HUES64 (cell line): ENCODE results near the gene L3MBTL4.

ENCODE experiments used
- H3K27ac ChIP-seq: 2 replicates; pipeline ENCODE4 v1.7.0; 2013; ENCODE audit warnings: low read depth, low read length, inconsistent platforms
- H3K27me3 ChIP-seq: 2 replicates; pipeline ENCODE4 v1.6.1; 2013; ENCODE audit warnings: mild to moderate bottlenecking, low read length; ENCODE audit not compliant: insufficient read depth
- H3K36me3 ChIP-seq: 2 replicates; pipeline ENCODE4 v1.6.1; 2013; ENCODE audit warnings: mild to moderate bottlenecking, low read length; ENCODE audit not compliant: insufficient read depth
- H3K4me1 ChIP-seq: 2 replicates; pipeline ENCODE4 v1.6.1; 2013; ENCODE audit warnings: mild to moderate bottlenecking, low read length, moderate library complexity; ENCODE audit not compliant: insufficient read depth
- H3K4me3 ChIP-seq: 2 replicates; pipeline ENCODE4 v1.5.1; 2013; ENCODE audit warnings: mild to moderate bottlenecking, low read length, moderate library complexity
- H3K9ac ChIP-seq: 2 replicates; pipeline ENCODE4 v1.6.1; 2013; ENCODE audit warnings: mild to moderate bottlenecking, low read depth, low read length
- H3K9me3 ChIP-seq: 2 replicates; pipeline ENCODE4 v1.6.1; 2013; ENCODE audit warnings: low read depth, low read length; ENCODE audit not compliant: insufficient read depth
- WGBS: fragments of 150-250, 120-280 bp; methylation state at CpG from one replicate; pipeline ENCODE4 v1.1.7; 2013; ENCODE audit warnings: missing lambda C conversion rate; 5-methylcytosine and 5-hydroxymethylcytosine counted together

Gene L3MBTL4

DNA sequence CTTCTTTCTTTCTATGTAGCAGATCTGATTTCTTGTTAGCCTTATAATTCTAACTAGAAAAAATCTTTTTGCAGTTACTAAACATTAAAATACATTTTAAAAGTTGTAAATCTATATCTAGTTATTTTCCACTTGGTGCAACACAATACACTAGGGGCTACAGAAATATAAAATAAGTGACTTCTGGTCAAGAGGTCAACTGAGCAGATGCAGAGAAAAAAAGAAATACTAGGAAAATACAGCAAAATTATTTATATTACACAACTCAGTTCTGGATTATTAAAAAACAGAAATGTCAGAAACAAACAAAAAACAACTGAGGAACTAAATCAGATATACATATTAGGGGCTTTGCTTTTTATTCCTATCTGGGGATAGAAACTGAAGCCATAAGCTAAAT lies 83.9 kb downstream of the L3MBTL4 start:
- no peak overlapping the region for H3K27ac ChIP-seq
- H3K9me3 ChIP-seq = no peaks in the 10 kb centered on the region
- H3K9ac ChIP-seq = no peak overlapping the region
- H3K4me1 ChIP-seq = no peaks in the 10 kb centered on the region
- no peaks in the 10 kb centered on the region for H3K36me3 ChIP-seq
- H3K4me3 ChIP-seq = no peak overlapping the region
- no peaks in the 10 kb centered on the region for H3K27me3 ChIP-seq

DNA sequence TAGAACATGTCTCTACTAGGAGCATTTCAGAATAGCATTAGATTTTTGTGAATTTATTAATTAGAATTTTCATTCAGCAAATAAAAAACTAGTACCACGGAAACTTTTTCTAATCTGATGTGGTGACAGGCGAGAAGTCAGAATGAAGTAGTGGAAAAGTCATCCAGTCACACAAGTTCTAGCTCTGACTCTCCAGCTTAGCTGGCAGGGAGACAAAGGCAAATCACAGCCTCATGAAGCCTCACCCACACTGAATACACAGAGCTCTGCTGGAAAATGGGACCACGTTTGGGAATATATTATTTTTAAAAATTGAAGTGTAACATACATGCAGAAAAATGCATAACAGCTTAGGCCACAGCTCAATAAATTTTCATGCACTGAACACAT lies 86.1 kb downstream of the L3MBTL4 start:
- Histone ChIP-seq H3K4me3 (no peak overlapping the region), H3K9ac (no peak overlapping the region), H3K27me3 (no peaks in the 10 kb centered on the region), H3K36me3 (no peaks in the 10 kb centered on the region), H3K4me1 (no peaks in the 10 kb centered on the region), H3K9me3 (peaks cover 12% of the 10 kb centered on the region), H3K27ac (no peak overlapping the region)
- 90% methylated on average over 2 of the region's 3 CpGs for WGBS

DNA sequence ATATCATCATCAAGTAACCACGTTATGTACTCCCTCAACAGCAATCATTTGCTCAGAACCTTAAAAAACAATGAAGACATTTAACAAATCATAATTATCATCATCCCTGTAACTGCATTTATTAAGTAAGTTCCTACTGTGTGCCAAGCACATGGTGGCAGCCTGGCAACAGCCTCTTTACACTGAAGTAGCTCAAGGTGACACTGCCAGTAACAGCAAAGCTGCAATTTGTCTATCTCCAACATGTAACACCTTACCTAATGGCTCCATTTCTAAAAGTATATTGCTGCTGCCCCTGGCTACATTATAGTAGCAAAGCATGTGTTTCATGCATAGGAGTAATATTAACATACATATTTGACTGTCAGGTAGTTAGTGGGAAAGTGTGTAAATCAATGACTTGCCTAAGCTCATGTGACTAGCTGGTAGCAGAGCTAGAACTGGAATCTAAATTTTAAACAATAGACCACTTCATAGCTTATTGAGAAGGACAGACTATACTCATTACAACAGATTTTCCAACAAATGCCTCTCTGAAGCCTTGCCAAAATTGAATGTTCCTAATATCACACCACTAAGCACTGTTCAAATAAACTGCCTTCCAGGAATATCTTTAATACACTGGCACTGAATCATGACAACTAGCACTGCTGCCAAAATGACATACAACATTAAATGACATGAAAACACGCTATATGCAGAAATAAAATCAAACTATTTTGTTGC lies 86.7 kb downstream of the L3MBTL4 start:
- Histone ChIP-seq H3K27me3 (no peaks in the 10 kb centered on the region), H3K27ac (no peak overlapping the region), H3K9ac (no peak overlapping the region), H3K4me3 (no peak overlapping the region), H3K9me3 (peaks cover 17% of the 10 kb centered on the region), H3K36me3 (no peaks in the 10 kb centered on the region), H3K4me1 (no peaks in the 10 kb centered on the region)
- WGBS = 92% methylated on average over 2 of the region's 2 CpGs

DNA sequence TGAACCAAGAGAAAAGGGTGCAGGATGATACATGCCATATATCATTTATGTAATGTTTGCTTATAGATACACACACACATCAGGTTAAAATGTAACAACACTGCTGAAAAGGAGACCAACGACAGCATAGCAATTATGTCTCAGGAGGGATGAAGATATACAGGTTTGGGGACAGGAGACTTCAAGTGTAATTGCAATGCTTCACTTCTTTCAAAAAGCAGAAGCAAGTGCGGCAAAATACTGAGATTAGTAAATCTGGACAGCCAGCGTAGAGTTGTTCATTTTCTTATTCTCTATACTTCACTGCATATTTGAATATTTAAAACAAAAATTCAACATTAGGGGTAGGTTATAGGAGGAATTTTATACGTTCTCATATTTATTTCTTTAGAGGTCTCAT lies 87.2 kb downstream of the L3MBTL4 start:
- no peaks in the 10 kb centered on the region for H3K4me1 ChIP-seq
- no peaks in the 10 kb centered on the region for H3K27me3 ChIP-seq
- no peak overlapping the region for H3K4me3 ChIP-seq
- H3K9me3 ChIP-seq = peaks cover 20% of the 10 kb centered on the region
- H3K9ac ChIP-seq = no peak overlapping the region
- H3K36me3 ChIP-seq = no peaks in the 10 kb centered on the region
- WGBS = 93% methylated on average over 4 of the region's 4 CpGs
- H3K27ac ChIP-seq = no peak overlapping the region

DNA sequence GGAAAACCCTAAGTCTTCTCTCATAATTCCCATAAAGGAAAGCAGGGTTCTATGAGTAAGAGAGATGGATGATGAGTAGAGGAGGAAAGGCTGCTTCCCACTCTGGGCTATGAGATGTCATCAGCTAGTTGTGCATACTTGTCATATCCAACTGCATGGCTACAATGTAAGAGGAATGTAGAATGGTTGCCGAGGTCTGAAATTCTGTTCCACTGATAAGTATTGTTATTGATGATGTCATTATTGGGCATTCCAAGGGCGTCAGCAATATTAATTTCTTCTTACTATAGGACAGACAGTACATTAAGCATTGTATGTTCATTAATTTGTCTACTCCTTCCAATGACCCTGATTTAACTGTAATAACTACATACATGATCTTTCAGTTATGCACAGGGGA lies 88.1 kb downstream of the L3MBTL4 start:
- no peak overlapping the region for H3K9ac ChIP-seq
- no peak overlapping the region for H3K4me3 ChIP-seq
- peaks cover 20% of the 10 kb centered on the region for H3K9me3 ChIP-seq
- H3K4me1 ChIP-seq = no peaks in the 10 kb centered on the region
- H3K27ac ChIP-seq = no peak overlapping the region
- 100% methylated on average over 1 of the region's 2 CpGs for WGBS
- no peaks in the 10 kb centered on the region for H3K27me3 ChIP-seq
- no peaks in the 10 kb centered on the region for H3K36me3 ChIP-seq

DNA sequence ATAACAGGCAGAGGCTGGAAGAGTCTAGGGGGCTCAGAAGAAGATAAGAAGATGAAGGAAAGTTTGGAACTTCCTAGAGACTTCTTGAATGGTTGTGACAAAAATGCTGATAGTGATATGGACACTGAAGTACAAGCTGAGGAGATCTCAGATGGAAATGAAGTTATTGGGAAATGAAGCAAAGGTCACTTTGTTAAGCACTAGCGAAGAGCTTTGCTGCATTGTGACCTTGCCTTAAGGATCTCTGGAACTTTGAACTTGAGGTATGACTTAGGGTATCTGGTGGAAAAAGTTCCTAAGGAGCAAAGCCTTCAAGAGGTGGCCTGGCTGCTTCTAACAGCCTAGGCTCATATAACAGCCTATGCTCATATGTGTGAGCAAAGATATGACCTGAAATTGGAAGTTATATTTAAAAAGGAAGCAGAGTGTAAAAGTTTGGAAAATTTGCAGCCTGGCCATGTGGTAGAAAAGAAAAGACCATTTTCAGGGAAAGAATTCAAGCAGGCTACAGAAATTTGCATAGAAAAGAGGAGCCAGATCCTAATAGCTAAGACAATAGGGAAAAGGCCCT lies 91.3 kb downstream of the L3MBTL4 start:
- 100% methylated on average over 1 of the region's 1 CpG for WGBS

DNA sequence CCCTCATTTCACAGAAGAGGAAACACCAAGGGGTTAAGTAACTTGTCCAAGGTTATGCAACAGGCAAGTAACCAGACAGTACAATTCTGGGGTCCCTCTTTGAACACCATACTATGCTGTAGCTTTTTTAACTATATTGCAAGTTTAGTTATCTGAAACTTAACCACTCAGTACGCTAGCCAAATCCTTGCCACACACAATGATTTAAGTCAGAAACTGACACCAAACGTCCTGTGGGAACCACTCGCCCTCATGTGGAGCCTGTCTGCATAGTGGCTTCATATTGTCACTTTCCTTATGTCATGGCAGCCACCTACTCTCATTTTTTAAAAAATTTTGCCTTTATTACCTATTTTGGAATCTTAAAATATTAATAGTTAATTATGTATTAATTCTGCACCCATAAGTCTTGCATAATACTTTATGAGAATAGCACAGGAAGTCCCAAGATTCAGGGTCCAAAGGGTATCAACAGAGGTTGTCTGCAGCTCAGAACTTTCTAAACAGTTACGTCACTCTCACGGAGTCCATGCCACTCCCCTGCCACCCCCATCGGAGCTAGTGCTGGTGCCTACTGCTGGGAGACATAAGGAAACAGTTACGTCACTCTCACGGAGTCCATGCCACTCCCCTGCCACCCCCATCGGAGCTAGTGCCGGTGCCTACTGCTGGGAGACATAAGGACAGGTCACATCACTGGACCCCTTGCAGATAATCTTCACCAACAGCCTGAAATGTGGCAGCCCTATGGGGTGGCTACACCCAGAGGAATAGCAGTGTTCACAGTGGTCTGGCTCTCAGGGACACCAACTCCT lies 99.0 kb downstream of the L3MBTL4 start:
- no peaks in the 10 kb centered on the region for H3K27me3 ChIP-seq
- 71% methylated on average over 9 of the region's 10 CpGs for WGBS
- H3K36me3 ChIP-seq = no peaks in the 10 kb centered on the region
- no peaks in the 10 kb centered on the region for H3K4me1 ChIP-seq
- H3K9ac ChIP-seq = no peak overlapping the region
- H3K9me3 ChIP-seq = peaks cover 2% of the 10 kb centered on the region; the same call in 1 of the 2 replicates
- H3K4me3 ChIP-seq = no peak overlapping the region
- H3K27ac ChIP-seq = no peak overlapping the region

More for the DNA sequence above, 91.3 kb downstream of the L3MBTL4 start:
- H3K4me1 ChIP-seq = no peaks in the 10 kb centered on the region
- H3K27ac ChIP-seq = no peak overlapping the region
- H3K27me3 ChIP-seq = no peaks in the 10 kb centered on the region
- no peaks in the 10 kb centered on the region for H3K36me3 ChIP-seq
- no peak overlapping the region for H3K4me3 ChIP-seq
- peaks cover 20% of the 10 kb centered on the region for H3K9me3 ChIP-seq
- no peak overlapping the region for H3K9ac ChIP-seq

DNA sequence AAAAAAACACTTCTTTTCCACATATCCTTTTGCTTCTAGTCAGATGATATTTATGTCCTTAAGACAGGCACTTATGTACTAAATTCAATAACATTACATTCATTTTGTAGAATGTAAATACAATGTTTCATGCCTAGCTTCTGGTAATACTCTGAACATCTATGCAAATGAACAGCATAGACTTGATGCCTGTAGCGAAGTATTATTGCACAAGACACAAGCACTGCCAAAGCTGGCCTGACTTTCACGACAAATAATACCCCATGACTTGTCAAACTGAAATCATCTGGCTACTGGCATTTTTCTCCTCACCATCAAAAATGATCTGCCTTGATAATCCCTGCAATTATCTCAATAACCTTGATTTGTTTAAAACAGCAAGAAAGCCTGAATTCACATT lies 101.3 kb downstream of the L3MBTL4 start:
- H3K4me3 ChIP-seq = no peak overlapping the region
- no peak overlapping the region for H3K9ac ChIP-seq
- no peaks in the 10 kb centered on the region for H3K4me1 ChIP-seq
- peaks cover 2% of the 10 kb centered on the region; the same call in 1 of the 2 replicates for H3K9me3 ChIP-seq
- H3K27me3 ChIP-seq = no peaks in the 10 kb centered on the region
- no peaks in the 10 kb centered on the region for H3K36me3 ChIP-seq
- H3K27ac ChIP-seq = no peak overlapping the region
- 94% methylated on average over 2 of the region's 2 CpGs for WGBS

DNA sequence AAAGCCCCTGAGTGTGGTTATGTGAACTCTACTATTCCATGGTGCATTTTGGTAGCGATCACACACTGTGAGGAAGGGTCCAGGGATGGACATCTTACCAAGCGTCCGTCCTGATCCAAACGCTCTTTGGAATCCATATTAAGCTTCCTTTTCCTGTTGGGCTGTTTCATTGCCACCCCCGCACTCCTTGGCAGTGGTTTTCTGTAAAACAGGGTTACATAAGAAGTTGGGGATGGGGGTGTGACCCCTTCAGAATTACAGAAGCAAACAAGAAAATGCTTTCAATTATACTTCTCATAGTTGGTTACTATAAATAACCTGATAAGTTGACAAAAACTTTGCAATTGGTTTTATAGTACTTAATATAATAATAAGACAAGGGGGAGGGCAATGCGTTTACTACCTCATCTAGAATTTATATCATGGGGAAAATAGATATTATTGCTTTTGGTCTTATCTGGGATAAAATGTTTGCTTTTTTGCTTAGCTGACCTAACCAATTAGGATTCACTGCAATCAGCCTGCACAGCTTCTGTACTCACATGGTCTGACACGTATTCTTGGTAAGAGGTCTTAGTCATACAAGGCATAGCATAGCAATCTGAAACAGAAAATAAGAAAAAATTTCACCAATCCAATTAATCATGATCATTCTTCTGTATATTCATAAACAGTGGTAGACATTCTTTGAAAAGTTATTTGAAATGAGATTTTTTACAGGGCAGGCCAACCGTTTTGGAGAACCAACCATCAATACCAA lies 103.1 kb downstream of the L3MBTL4 start:
- WGBS = 95% methylated on average over 6 of the region's 8 CpGs
- H3K27me3 ChIP-seq = no peaks in the 10 kb centered on the region
- no peaks in the 10 kb centered on the region for H3K36me3 ChIP-seq
- H3K4me3 ChIP-seq = no peak overlapping the region
- H3K9me3 ChIP-seq = no peaks in the 10 kb centered on the region
- H3K27ac ChIP-seq = no peak overlapping the region
- H3K9ac ChIP-seq = no peak overlapping the region
- H3K4me1 ChIP-seq = no peaks in the 10 kb centered on the region

DNA sequence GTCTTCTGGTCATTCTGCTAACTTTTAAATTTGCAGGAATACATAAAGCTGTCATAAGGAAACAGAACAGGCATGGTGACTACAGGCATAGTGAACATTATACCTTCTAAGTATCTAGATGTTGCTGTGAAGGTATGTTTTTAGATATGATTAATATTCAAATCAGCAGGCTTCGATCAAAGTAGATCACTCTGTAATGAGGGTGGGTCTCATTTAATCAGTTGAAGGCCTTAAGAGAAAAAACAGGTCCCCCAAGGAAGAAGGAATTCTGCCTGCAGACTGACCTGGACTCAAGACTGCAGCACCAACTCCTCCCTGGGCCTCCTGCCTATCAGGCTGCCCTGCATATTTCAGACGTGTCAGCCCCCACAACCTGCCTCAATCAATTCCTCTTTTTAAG lies 104.0 kb downstream of the L3MBTL4 start:
- no peaks in the 10 kb centered on the region for H3K27me3 ChIP-seq
- no peak overlapping the region for H3K27ac ChIP-seq
- H3K4me1 ChIP-seq = no peaks in the 10 kb centered on the region
- no peaks in the 10 kb centered on the region for H3K9me3 ChIP-seq
- no peak overlapping the region for H3K9ac ChIP-seq
- 89% methylated on average over 2 of the region's 2 CpGs for WGBS
- H3K36me3 ChIP-seq = no peaks in the 10 kb centered on the region
- no peak overlapping the region for H3K4me3 ChIP-seq

DNA sequence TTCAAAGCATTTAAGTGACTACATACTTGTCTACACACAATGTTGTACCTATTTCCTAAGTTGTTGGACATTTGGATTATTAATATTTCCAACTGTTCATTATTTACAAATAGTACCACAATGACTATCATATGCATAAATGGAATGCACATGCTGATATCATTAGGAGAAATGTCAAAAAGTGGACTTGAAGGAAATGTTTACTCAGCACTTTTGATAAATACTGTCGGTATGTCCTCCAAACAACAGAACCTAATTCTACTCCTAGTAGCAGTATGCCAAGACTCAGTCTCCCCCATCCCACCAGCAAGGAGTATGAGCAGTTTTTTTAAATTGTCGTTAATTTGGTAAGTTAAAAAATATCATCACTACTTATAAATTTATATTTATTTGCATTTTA lies 116.8 kb downstream of the L3MBTL4 start:
- Histone ChIP-seq H3K36me3 (no peaks in the 10 kb centered on the region), H3K4me3 (no peak overlapping the region), H3K27me3 (no peaks in the 10 kb centered on the region), H3K9ac (no peak overlapping the region), H3K9me3 (no peaks in the 10 kb centered on the region), H3K27ac (no peak overlapping the region), H3K4me1 (0 out of 2 replicates have a peak, but pooled peaks cover 5% of the 10 kb centered on the region)
- 100% methylated on average over 1 of the region's 2 CpGs for WGBS
